ENCODE results near the gene TMEM59L. TPM values are rescaled to one million over a fixed set of nuclear protein-coding genes. Genes with fewer than 3 reads are reported as not detected.
A peak's percentile ranks its signal among the peaks of the same experiment; 100 is the strongest.

Gene TMEM59L
- total and polyA plus RNA-seq, 2 experiments from 2014 or later = 1.5 to 9.1 TPM

GRCh38 chr19:18587561-18587960 lies 25.1 kb upstream of the TMEM59L start:
- Histone ChIP-seq H3K36me3 (replicated peaks; ENCODE audit: insufficient read depth, low read depth) (no peaks in the 10 kb centered on the region), H2AFZ (no peak overlapping the region), H3K27ac (peak overlapping the region; percentile 81), H3K4me3 (no peak overlapping the region), H3K9me3 (ENCODE audit: low read depth) (no peaks in the 10 kb centered on the region), H3K27me3 (no peaks in the 10 kb centered on the region), H3K4me1 (ENCODE audit: insufficient read depth) (peaks cover 13% of the 10 kb centered on the region), H3K79me2 (peaks cover 4% of the 10 kb centered on the region), H4K20me1 (ENCODE audit: insufficient read depth, poor library complexity, severe bottlenecking) (no peaks in the 10 kb centered on the region), H3K4me2 (no peak overlapping the region), H3K9me2 (replicated peaks; ENCODE audit: insufficient read depth) (no peaks in the 10 kb centered on the region)
- DNase-seq (ENCODE audit: low spot score) = no peak
- WGBS (ENCODE audit: low lambda C conversion rate, missing lambda C conversion rate) = 94% methylated on average over 10 of the region's 12 CpGs
- TF ChIP-seq EZH2 (IDR thresholded peaks at IDR 0.05; ENCODE audit: borderline replicate concordance) (no peak), EZH2phosphoT487 (IDR thresholded peaks at IDR 0.05; ENCODE audit: low read depth, severe bottlenecking, unreplicated experiment) (no peak), CTCF (IDR thresholded peaks at IDR 0.05; ENCODE audit: poor library complexity) (no peak)

- peak overlapping the region; percentile 81 for H3K27ac ChIP-seq
- no peaks in the 10 kb centered on the region for H3K9me2 ChIP-seq (replicated peaks; ENCODE audit: insufficient read depth)
- peaks cover 13% of the 10 kb centered on the region for H3K4me1 ChIP-seq (ENCODE audit: insufficient read depth)
- H3K4me2 ChIP-seq = peak overlapping the region; percentile 100
- peak overlapping the region; percentile 94 for H2AFZ ChIP-seq
- H3K27me3 ChIP-seq = no peaks in the 10 kb centered on the region
- H3K79me2 ChIP-seq = peaks cover 4% of the 10 kb centered on the region
- no peak for DNase-seq (ENCODE audit: low spot score)
- H3K36me3 ChIP-seq (replicated peaks; ENCODE audit: insufficient read depth, low read depth) = no peaks in the 10 kb centered on the region
- 47% methylated on average over 16 of the region's 16 CpGs for WGBS (ENCODE audit: low lambda C conversion rate, missing lambda C conversion rate)
- H4K20me1 ChIP-seq (ENCODE audit: insufficient read depth, poor library complexity, severe bottlenecking) = no peaks in the 10 kb centered on the region
- H3K9me3 ChIP-seq (ENCODE audit: low read depth) = no peaks in the 10 kb centered on the region
- H3K4me3 ChIP-seq = peak overlapping the region; percentile 1
- TF ChIP-seq CTCF (IDR thresholded peaks at IDR 0.05; ENCODE audit: poor library complexity) (no peak), EZH2phosphoT487 (IDR thresholded peaks at IDR 0.05; ENCODE audit: low read depth, severe bottlenecking, unreplicated experiment) (no peak), EZH2 (IDR thresholded peaks at IDR 0.05; ENCODE audit: borderline replicate concordance) (no peak)
Measured at GRCh38 chr19:18587962-18588610, 24.6 kb upstream of the TMEM59L start.

- Histone ChIP-seq H2AFZ (peak within 1 kb of the TSS; percentile 94), H3K79me2 (peaks cover 4% of the 10 kb centered on the region), H3K4me3 (peak within 1 kb of the TSS; percentile 78), H3K4me2 (peak within 1 kb of the TSS; percentile 100), H4K20me1 (ENCODE audit: insufficient read depth, poor library complexity, severe bottlenecking) (no peaks in the 10 kb centered on the region), H3K9me3 (ENCODE audit: low read depth) (no peaks in the 10 kb centered on the region), H3K9me2 (replicated peaks; ENCODE audit: insufficient read depth) (no peaks in the 10 kb centered on the region), H3K27ac (peak within 1 kb of the TSS; percentile 81), H3K4me1 (ENCODE audit: insufficient read depth) (peaks cover 16% of the 10 kb centered on the region), H3K36me3 (replicated peaks; ENCODE audit: insufficient read depth, low read depth) (no peaks in the 10 kb centered on the region), H3K27me3 (no peaks in the 10 kb centered on the region)
- WGBS (ENCODE audit: low lambda C conversion rate, missing lambda C conversion rate) = 1% methylated on average over 45 of the region's 72 CpGs
- TF ChIP-seq EZH2 (IDR thresholded peaks at IDR 0.05; ENCODE audit: borderline replicate concordance) (no peak), EZH2phosphoT487 (IDR thresholded peaks at IDR 0.05; ENCODE audit: low read depth, severe bottlenecking, unreplicated experiment) (no peak), CTCF (IDR thresholded peaks at IDR 0.05; ENCODE audit: poor library complexity) (peak; percentile 91)
- peak; percentile 90 for DNase-seq (ENCODE audit: low spot score)
Measured at GRCh38 chr19:18588611-18589379, 23.9 kb upstream of the TMEM59L start, which contains the start of gene REX1BD. REX1BD (plus strand) TSS chr19:18588798; CDS start chr19:18588802, 4 bp downstream.
